GM19455 (cell line): Measurements from ENCODE around the gene SERPINB11.
"Not testable (repeated sequence)": the region's sequence is repeated elsewhere in the genome, so short reads cannot be mapped to it uniquely, and the experiment has no call there.

Experiments
- ATAC-seq: cut with Tn5 transposase; IDR thresholded peaks from one replicate; pipeline ENCODE4 v1.9.1; 2021; ENCODE audit not compliant: unreplicated experiment

Gene SERPINB11, protein sequence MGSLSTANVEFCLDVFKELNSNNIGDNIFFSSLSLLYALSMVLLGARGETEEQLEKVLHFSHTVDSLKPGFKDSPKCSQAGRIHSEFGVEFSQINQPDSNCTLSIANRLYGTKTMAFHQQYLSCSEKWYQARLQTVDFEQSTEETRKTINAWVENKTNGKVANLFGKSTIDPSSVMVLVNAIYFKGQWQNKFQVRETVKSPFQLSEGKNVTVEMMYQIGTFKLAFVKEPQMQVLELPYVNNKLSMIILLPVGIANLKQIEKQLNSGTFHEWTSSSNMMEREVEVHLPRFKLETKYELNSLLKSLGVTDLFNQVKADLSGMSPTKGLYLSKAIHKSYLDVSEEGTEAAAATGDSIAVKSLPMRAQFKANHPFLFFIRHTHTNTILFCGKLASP

DNA sequence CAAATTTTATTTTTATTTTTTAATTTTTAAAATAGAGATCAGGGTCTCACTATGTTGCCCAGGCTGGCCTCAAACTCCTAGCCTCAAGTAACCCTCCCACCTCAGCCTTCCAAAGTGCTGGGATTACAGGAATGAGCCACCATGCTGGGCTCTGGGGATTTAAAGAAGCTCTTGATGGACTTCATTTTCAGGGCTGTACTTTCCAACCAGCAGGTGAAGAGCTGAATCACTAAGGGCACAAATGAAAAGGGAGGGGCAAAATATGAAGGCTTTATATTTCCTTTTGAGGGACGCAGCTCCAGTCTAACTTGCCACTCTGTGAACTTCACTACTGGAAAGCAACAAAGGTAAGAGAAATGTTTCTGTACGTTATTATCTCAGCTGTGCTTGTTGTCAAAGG, at the start of gene SERPINB11:
TSS of gene SERPINB11 (plus strand) at position 301 of the 400 bp plus-strand sequence. CDS start 7,234 bp downstream, outside the sequence.
- ATAC-seq, result no peak

DNA sequence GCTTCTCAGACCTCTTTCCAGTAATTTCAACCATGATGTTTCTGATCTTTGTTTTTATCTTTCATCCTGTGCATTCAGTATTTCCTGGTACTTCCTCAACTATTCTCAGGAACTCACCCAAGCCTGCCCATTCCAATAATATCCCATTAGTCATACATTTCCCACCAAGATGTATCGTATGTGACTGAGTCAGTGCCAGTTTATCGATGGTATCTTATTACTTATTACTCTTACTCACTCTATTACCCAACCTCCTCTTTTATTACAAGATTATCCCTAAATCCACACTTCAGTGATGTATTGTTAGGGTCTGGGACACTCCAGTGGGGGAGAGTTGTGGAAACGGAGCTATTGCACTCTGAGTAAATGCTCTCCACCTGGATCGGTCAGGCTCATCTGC, 43.8 kb upstream of the SERPINB11 start:
- not testable (repeated sequence) for ATAC-seq

DNA sequence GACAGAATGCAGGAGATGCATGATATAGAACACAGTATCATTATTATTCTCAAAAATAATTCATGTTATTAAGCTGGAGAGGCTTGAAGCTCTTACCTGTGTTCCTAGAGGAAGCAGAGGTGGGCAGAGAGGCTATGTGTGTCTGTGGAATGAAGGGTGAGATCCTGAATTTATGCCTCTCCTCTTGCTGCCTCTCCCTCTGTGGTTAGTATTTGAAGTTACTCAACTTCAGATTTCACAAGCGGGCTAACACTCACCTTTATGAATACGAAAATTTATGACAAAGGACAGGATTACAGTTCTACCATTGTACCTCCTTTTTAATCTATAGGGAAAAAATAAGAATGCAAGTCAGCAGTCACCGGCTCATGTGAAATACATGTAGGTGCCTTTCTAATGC, 41.0 kb upstream of the SERPINB11 start, which contains the start of gene SERPINB3:
TSS of gene SERPINB3 (minus strand) at position 144 of the 400 bp plus-strand sequence. CDS start 677 bp downstream, outside the sequence.
- ATAC-seq, result not testable (repeated sequence)

DNA sequence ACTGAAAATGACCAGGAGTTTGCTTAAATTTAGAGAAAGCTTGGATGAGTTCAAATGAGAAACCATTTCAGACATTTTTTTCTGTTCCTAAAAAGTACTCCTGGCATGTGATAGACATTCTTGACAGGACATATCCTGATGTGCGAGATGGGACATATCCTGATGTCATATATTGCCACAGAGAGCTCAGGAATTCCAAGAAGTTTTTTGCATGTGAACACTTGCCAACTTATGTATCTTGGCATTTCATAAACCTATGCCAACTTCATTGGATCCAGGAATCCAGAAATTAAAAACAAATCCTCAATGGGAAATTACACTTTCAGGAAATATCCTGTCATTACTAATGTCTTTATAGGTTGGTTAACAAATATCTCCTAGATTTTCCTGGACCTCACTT, 38.2 kb upstream of the SERPINB11 start:
- ATAC-seq, result no peak

DNA sequence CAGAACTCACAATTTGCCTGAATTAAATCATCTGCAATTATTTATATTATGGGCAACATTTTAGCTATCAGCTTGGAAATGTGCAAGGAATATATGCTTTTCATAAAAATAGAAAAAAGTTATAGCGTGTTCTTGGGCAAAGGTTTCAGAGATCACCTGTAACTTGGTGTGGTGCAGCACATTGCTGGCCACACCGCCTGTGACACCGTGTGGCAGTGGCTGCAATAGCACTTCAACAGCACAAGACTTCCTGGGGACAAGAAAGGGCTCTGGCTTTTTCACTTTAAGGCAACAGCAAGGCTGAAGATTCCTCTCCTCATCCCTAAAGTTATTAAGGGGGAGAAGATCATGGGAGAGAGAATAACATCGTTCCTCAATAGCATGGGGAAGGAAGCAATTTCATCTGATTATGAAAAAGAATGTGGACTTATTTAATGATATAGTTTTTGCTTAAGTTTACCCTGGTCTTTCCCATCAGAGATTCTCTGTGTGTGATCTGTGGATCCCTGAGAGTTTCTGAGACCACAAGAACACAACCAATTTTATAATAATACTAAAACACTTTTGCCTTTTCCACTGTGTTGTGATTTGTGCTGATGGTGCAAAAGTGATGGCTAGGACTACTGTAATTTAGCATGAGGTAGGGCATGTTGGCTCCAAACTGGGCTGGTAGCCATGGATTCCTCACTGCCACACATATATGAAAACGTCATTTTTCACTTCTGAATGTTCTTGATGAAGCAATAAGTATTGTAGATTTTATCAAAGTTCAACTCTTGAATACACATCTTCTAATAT, 26.0 kb upstream of the SERPINB11 start:
- ATAC-seq, result no peak

DNA sequence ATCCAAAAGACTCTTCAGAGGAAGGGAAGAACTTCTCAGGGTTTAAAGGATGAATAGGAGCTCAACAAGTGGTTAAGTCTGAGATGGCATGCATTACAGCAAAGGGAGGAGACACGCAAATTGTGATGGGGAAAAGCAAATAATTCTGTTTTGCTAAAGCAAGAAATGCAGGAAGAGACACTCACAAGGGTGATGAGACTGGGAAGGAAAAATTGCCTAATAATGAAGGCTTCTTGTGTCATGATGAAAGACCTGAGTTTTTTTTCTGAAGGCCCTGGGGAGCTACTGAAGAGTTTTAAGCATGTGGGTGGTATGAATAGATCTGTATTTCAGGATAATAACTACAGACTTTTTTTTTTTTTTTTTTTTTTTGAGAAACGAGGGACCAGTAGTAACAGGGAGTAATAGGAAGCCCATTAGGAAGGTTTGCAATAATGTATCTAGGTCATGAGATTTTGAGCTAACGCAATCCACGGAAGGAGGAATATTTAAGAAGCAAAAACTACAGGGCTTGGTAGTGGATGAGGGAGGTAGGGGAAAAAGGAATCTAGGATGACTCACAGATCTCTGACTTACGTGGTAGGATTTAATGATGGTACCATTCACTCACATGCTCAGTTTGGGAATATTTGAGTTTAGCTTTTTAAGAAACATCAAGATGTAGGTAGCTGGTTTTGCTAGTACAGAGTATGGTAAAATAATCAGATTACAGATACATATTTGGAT, 25.1 kb upstream of the SERPINB11 start:
- no peak for ATAC-seq

DNA sequence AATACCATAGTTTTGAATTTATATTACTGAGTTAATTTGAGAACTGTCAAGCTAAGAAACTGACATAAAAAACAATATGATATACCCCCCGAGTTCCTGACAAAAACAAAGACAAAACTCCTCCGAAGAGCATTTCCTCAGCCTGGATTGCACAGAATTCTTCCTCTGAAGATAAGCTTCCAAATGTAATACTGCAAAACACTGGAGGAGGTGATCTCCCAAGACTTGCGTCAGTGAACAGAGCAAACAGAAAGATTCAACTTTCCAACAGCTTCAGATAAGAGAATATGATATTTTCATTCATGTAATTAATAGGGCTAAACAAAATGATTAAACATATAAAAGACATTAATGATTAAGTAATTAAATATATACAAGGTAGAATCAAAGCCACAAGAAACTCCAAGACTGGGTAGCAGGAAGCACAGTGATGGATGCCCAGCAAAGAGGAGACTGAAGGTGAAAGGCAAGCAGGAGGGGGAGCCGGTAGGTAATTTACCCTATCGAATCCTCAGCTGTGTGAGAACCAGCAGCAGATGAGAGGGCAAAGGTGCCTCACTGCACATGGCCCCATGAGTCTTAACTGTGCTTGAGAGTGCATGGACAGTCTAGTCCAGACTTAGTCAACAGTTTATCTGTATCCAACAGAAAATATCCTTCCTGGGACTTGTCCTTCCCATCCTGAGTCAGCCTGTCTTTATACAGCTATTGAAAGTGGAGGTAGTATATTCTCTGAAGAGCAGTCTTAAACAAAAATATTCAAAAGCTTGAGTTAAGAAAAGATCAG, 22.7 kb upstream of the SERPINB11 start:
- no peak for ATAC-seq

DNA sequence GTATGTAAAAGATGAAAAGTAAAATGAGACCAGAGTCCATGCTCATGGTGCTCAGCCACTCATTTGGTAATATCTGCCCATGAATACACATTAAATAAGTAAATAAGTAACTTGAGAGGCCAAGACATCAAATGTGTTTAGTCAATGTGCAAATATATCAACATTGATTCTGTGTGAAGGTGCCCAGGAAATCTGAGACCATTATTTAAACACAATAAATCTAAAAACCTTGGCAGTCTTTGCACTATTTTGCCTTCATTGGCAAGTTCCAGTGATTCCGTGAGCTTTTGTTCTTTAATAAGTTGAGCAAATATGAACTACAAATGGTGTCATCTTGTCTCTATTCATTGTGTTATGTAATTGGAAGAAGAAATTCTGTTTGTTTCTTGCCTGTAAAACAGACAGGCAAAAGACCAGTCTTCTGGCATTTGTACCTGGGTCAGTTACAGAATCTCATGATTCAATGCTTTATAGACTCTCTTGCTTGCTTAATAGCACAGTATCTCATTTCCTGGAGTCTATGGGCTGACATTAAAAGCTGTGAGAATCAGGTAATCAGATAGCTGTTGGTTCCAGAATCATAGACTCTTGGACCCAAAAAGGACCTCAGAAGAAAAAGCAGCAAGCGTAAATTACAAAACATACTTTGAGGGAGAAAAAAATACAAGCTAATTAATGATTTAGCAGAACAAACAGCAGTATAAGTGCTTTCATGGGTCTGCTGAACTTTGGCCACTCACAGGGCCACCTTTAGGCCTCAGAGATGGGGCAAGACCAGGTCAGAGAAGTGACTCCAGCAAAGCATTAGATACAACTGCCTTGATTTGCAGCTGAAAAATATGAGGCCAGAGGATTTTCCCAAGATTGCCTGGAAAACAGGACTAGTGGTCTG, 21.1 kb upstream of the SERPINB11 start:
- ATAC-seq, result no peak

DNA sequence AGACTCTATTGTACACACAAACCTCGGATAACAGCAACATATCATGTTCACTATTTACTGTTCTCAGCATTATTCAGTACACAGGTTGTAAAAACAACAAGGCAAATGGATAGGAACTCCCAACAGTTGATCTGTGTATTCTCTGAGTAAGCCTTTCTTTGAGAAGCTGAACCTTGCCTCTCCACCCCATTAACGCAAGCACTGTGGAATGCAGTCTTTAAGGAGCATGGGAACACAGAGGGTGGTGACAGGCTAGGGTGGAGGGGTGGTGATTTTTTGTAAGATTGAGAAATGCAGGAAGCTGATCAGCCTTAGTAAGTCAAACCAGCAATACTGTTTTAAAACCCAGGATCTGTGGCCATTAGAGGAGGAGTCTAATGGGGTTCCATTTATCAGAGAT, 19.6 kb upstream of the SERPINB11 start:
- ATAC-seq, result no peak

DNA sequence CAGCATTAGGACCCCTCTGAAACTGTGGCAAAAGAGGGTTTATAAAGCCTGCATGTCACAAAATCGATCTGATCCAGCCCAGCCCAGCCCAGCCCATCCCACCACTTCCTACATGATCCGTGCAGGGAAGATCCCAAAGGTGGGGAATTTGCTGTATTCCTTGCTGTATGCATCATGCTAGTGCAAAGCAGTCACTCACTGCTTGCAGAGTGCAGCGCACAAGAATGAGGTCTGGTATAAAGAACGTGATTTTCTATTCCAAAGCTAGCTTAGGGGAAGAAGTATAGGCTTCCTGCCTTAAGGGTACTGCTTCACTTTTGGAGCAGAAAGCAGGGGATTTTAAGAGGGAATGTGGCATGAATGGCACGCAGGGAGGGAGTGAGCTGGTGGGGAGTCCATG, 18.9 kb upstream of the SERPINB11 start:
- no peak for ATAC-seq

DNA sequence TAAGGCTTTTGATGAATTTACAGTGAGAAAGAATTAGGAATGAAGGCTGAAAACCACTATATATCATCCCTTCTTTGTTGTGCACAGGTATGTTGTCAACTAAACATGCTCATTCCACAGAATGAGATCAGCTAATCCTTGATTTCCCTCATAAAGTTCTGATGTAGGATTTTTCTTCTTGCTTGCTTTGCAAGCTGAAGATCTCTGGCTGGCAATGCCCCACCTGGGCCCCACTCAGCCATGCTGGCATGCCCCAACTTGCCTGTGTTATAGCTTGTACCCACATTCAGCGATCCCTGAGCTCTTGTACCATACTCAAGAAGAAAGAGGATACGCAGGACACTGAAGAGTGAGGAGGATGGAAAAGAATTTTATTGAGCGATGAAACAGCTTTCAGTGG, 18.0 kb upstream of the SERPINB11 start:
- no peak for ATAC-seq

DNA sequence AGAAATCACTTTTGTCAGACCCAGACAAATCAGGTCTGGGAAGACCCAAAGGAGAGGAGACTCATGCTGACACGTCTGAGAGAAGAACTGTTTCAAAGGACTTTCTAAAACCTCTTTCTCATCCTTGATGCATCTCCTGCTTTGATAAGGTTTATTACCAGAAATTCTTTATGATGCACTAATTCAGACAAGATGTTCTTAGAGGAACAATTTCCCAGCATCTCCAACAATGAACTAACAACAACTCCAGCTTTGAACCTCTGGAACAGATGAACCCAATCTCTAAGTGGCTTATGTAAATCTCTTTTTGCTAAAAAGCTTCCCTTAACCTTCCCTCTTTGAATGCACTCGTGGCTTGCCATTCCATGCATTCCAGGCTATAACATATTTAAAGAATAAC, 15.9 kb upstream of the SERPINB11 start:
- ATAC-seq, result no peak

DNA sequence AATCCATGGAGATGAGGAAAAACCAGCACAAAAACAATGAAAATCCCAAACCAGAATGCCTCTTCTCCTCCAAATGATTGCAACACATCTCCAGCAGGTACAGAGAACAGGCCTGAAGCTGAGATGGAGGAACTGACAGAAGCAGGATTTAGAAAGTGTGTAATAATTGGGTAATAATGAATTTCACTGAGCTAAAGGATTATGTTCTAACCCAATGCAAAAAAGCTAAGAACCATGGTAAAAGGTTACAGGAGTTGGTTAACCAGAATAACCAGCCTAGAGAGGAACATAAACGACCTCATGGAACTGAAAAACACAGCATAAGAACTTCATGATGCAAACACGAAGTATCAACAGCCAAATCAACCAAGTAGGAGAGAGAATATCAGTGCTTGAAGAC, 13.7 kb upstream of the SERPINB11 start:
- no peak for ATAC-seq

DNA sequence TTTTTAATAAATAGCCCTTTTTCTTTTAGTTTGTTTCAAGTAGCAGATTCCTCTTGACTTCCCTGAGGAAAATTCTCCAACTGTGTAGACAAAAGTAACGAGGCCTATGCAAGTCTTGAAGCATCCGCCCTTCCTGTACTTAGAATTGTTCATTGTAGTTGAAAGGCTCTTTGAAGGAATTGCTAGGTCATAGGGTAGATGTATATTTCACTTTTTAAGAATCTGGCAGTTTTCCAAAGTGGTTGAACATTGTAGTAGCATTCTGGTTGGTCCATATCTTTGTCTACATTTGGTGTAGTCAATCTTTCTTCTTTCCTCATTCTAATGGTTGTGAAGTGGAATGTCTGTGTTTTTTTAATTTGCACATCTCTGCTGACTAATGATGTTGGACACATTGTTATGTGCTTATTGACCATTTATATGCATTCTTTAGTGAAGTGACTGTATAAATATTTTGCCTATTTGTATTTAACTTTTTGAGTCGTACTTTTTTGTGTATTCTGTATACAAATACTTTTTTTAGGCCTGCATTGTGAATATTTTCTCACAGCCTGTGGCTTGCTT, 5.6 kb upstream of the SERPINB11 start:
- no peak for ATAC-seq

DNA sequence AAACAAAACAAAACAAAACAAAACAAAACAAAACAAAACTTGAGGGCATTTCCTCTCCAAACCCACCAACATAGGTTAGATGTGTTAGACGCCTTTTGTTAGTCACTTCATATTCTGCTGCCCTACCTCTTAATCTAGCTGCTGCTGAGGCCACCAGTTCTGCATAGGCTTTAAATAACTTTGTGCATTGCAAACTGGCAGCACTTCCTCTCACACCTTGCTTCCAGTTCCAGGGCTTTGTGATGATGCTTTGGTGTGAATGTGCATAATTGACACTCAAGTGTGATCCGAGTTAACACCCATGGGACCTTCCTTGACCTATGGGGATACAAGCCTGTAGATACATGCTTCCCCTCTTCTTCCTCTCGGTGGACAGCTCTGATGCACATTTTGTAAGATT, 2.3 kb upstream of the SERPINB11 start:
- no peak for ATAC-seq

DNA sequence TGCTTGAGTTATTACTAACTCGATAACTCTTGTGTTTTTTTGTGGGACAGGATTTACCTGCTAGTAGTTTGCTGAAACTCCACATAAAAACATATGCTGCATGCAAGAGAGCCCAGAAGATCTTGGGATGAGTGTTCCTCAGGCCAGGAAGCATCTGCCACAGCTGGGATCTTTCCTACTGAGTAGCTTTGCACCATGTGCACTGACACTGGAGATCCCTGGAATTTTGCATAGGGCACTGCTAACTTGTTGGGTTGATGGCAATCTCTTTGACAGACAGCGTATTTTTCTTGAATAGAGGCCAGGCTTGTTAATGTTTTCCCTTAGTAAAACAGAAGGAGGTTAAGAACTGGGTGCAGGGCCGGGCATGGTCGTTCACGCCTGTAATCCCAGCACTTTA, 808 bp upstream of the SERPINB11 start:
- no peak for ATAC-seq

DNA sequence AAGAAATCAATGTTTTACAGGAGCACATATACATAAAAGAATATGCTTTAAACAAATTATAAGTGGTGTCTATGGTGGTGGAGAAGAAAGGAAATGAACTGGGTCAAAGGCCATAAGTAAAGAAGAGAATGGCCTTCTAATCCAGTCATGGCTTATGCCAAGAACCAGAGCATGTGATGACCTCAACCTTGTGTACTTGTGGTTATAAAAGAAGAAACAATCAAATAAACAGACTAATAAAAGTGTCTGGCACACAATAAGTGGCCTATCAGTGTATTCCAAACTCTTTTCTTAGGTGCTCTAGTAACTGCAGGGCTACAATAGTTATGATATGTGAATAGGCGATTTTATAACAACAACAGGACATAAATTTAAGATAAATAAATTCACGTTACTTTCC, 2.6 kb downstream of the SERPINB11 start:
- ATAC-seq, result no peak

DNA sequence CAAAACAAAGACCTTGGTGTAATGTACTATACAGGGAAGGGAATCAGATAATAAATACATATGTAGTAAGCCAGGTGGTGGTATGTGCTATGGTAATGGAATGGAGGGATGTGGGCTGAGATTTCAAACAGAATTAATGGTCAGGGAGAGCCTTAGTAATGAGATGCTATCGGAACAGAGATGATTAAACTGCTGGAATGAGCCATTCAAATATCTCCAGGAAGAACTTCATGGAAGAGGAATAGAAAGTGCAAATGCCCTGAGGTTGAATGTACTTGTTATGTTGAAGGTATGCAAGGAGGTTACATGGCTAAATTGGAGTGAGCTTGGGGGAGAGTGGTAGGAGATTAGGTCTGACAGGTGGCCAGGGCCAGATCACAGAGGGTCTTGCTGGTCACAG, 5.1 kb downstream of the SERPINB11 start:
- no peak for ATAC-seq

DNA sequence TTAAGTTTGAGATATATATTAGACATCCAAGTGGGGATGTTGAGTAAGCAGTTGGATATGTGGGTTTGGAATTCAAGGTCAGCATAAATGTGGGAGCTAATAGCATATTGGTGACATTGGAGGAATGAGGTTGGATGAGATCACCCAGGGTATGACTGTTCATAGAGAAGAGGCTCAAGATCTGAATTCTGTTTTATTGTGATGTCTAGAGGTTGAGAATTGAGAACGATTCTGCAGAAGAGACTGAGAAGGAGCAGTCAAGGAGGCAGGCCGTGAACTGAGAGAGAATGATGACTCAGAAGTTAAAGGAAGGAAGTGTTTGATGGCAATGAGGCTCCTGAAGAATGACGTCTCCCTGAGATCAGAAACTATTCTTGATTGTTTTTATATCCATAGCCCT, 5.9 kb downstream of the SERPINB11 start:
- no peak for ATAC-seq
